Measurements from ENCODE around the gene SLC9A8.

Gene SLC9A8

DNA sequence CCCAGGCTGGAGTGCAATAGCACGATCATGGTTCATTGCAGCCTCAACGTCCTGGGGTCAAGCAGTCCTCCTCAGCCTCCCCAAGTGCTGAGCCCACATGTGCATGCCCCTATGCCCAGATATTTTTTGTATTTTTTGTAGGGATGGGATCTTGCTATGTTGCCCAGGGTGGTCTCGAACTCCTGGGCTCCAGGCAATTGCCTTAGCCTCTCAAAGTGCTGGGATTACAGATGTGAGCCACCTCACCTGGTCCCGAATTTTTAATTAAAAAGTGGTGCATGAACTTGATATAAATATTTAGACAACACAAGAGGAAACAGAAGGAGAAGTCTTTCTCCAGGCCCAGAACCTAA, 116.5 kb downstream of the SLC9A8 start:
- H3K4me1 Mint-ChIP-seq (ENCODE audit: low read depth) = peaks cover 12% of the 10 kb centered on the region
- no peaks in the 10 kb centered on the region for H3K36me3 Mint-ChIP-seq (ENCODE audit: low read depth)
- H3K9me3 Mint-ChIP-seq = no peaks in the 10 kb centered on the region
- H3K27me3 Mint-ChIP-seq = no peaks in the 10 kb centered on the region
- H3K4me3 Mint-ChIP-seq = no peak overlapping the region
- no peak overlapping the region for H3K27ac Mint-ChIP-seq

DNA sequence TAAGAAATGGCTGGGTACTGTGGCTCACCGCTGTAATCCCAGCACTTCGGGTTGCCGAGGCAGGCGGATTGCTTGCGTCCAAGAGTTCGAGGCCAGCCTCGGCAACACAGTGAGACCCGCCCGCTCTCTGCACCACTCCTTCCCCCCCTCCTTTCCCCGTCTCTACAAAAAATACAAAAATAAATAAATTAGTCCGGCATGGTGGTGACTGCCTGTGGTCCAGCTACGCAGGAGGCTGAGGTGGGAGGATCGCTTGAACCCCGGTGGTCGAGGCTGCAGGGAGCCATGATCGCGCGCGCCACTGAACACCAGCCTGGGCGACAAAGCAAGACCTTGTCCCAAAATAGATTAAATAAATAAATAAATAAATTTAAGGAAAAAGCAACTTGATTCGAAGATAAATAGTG, 123.1 kb downstream of the SLC9A8 start:
- H3K36me3 Mint-ChIP-seq (ENCODE audit: low read depth) = peaks cover 17% of the 10 kb centered on the region
- no peaks in the 10 kb centered on the region for H3K27me3 Mint-ChIP-seq

DNA sequence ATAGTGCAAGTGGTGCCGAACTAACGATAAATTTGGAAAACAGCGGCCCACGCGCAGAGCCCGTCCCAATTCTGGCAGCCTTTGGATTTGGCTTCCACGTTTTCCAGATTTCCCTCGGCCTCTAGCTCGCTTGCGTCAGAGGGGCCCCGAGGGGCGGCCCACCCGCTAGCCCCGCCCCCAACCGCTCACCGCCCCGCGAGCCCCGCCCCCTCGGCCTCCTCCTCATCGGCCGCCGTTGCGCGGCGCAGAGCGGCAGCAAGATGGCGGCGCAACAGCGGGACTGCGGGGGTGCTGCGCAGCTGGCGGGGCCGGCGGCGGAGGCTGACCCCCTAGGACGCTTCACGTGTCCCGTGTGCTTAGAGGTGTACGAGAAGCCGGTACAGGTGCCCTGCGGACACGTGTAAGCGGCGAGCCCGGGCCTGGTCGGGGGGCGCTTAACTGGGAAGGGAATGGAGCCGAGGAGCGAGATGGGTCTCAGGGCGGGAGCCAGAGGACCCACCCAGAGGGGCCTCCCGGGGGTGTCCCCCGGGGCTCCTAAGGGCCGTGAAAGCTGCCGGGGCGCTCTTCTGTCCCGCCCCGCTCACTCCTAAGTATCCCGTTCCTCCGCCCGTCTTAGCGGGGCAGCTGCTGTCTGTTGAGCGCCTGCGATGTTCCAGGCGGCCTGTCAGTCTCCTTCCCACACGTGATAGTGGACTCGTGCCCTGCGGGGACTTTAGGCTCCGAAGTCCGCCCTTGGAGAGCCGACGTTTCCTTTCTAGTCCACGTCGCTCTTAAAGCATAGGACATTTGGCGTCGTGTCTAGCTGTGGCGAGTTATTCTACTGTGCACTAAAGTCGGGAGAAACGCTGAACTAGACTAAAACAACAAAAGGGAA, 123.8 kb downstream of the SLC9A8 start, which contains the start of gene RNF114:
Gene RNF114, plus strand, starts transcription at position 245 of the 874 bp plus-strand sequence. Its CDS starts 16 bp downstream, at position 261.
- H3K9me3 Mint-ChIP-seq = no peaks in the 10 kb centered on the region
- H3K36me3 Mint-ChIP-seq (ENCODE audit: low read depth) = peaks cover 23% of the 10 kb centered on the region
- H3K27me3 Mint-ChIP-seq = no peaks in the 10 kb centered on the region
- peak within 1 kb of the TSS; percentile 94 for H3K27ac Mint-ChIP-seq
- peak within 1 kb of the TSS; percentile 98 for H3K4me3 Mint-ChIP-seq
- H3K4me1 Mint-ChIP-seq (ENCODE audit: low read depth) = peaks cover 59% of the 10 kb centered on the region

More for the DNA sequence above, 123.1 kb downstream of the SLC9A8 start:
- H3K9me3 Mint-ChIP-seq = no peaks in the 10 kb centered on the region
- peak overlapping the region; percentile 30 for H3K4me3 Mint-ChIP-seq
- peaks cover 52% of the 10 kb centered on the region for H3K4me1 Mint-ChIP-seq (ENCODE audit: low read depth)
- peak overlapping the region; percentile 16 for H3K27ac Mint-ChIP-seq

DNA sequence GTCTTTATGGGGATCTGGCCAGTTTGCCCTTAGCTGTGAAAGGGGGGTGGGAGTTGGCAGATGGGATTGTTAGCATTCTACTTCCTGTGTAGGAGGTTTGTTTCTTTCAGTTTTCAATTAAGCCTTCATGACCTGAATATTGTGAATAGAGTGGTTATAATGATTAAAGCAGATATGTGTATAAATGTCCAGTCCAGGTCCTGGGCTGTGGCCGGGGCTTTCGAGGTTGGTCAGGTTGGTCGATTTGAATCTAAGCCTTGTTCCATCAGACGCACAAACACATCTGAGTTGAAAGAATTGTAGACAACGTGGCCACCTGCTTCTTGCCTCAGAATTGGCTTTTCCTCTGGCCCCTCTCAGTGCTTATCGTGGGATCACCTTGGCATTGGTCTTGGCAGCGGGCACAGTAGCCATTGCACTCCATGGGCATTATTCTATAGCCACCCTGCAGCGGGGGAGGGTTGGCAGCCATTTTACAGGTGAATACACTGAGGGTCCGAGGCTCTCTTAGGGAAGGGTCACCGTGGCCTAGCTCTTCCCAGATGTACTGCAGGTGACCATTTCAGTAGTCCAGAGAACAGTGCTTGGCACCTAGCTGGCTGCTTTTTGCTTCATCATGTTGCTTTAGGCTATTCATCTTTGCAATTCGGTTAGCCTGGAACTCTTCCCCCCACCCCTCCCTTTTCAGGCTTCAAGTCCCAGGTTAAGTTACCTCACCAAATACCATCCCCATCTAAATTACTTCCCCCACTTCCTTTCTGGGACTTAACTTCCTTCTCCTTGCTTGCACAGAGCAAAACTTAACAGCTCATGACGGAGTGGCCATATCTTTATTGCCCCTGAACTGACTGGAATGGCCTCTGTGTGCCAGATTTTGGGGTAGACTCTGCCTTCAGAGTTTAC, 124.7 kb downstream of the SLC9A8 start:
- Mint-ChIP-seq H3K36me3 (ENCODE audit: low read depth) (peaks cover 31% of the 10 kb centered on the region), H3K27me3 (no peaks in the 10 kb centered on the region), H3K9me3 (no peaks in the 10 kb centered on the region), H3K4me3 (peak overlapping the region; percentile 98), H3K4me1 (ENCODE audit: low read depth) (peaks cover 61% of the 10 kb centered on the region), H3K27ac (peak overlapping the region; percentile 94)

GRCh38 chr20:49938173-49939163, 125.8 kb downstream of the SLC9A8 start:
- H3K27me3 Mint-ChIP-seq = no peaks in the 10 kb centered on the region
- peaks cover 37% of the 10 kb centered on the region for H3K36me3 Mint-ChIP-seq (ENCODE audit: low read depth)
- H3K4me3 Mint-ChIP-seq = peak overlapping the region; percentile 98
- peak overlapping the region; percentile 55 for H3K27ac Mint-ChIP-seq
- no peaks in the 10 kb centered on the region for H3K9me3 Mint-ChIP-seq
- peaks cover 61% of the 10 kb centered on the region for H3K4me1 Mint-ChIP-seq (ENCODE audit: low read depth)

GRCh38 chr20:49941456-49941855, 128.8 kb downstream of the SLC9A8 start:
- H3K27ac Mint-ChIP-seq = peak overlapping the region; percentile 49
- peaks cover 48% of the 10 kb centered on the region for H3K4me1 Mint-ChIP-seq (ENCODE audit: low read depth)
- no peaks in the 10 kb centered on the region for H3K27me3 Mint-ChIP-seq
- no peak overlapping the region for H3K4me3 Mint-ChIP-seq
- no peaks in the 10 kb centered on the region for H3K9me3 Mint-ChIP-seq
- peaks cover 59% of the 10 kb centered on the region for H3K36me3 Mint-ChIP-seq (ENCODE audit: low read depth)
